GM12891 (cell line): Measurements from ENCODE around the gene EGLN1.

Source experiments
- PAX5 ChIP-seq: IDR thresholded peaks from 2 replicates; pipeline ENCODE4 v1.6.1; 2011; ENCODE audit warnings: low read length, moderate library complexity, mild to moderate bottlenecking; ENCODE audit not compliant: insufficient read depth, severe bottlenecking
- POLR2A ChIP-seq: IDR thresholded peaks from 2 replicates; pipeline ENCODE4 v1.6.1; 2011; ENCODE audit warnings: low read depth, low read length, control low read depth
- POLR2AphosphoS5 ChIP-seq: IDR thresholded peaks from 2 replicates; pipeline ENCODE4 v1.6.1; 2011; ENCODE audit warnings: low read depth, low read length, control low read depth
- POU2F2 ChIP-seq: IDR thresholded peaks from 2 replicates; pipeline ENCODE4 v1.6.1; 2011; ENCODE audit warnings: low read depth, mild to moderate bottlenecking, control low read depth, low read length, moderate library complexity
- TAF1 ChIP-seq: IDR thresholded peaks from 2 replicates; pipeline ENCODE4 v1.6.1; 2011; ENCODE audit warnings: low read depth, low read length, control low read depth

GRCh38 chr1:231407049-231407448 is 15.0 kb downstream of the EGLN1 start:
- TF ChIP-seq POLR2A (no peak), POLR2AphosphoS5 (no peak), TAF1 (no peak), POU2F2 (no peak), PAX5 (no peak)
